ENCODE measurements around the gene CRTAP.

DNA sequence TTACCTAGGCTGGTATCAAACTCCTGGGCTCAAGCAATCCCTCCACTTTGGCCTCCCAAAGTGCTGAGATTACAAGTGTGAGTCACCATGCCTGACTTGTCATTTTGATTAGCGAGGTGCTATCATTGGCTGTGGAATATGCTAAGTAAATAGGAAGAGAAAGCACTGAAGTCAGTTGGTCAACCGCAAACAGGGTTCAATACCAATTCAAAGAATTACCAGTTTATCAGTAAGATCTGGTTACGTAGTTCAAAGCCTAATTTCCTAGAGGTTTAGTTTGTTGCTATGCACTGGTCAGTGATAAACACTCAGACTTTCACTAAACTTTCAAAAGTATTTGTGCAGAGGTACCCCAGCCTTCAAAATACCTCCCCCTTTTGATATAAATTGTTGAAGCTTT lies 46.3 kb upstream of the CRTAP start:
- TF ChIP-seq, protein P1, sequence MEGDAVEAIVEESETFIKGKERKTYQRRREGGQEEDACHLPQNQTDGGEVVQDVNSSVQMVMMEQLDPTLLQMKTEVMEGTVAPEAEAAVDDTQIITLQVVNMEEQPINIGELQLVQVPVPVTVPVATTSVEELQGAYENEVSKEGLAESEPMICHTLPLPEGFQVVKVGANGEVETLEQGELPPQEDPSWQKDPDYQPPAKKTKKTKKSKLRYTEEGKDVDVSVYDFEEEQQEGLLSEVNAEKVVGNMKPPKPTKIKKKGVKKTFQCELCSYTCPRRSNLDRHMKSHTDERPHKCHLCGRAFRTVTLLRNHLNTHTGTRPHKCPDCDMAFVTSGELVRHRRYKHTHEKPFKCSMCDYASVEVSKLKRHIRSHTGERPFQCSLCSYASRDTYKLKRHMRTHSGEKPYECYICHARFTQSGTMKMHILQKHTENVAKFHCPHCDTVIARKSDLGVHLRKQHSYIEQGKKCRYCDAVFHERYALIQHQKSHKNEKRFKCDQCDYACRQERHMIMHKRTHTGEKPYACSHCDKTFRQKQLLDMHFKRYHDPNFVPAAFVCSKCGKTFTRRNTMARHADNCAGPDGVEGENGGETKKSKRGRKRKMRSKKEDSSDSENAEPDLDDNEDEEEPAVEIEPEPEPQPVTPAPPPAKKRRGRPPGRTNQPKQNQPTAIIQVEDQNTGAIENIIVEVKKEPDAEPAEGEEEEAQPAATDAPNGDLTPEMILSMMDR (IDR thresholded peaks at IDR 0.05): no peak
- no peak for TF ChIP-seq ZFX (IDR thresholded peaks at IDR 0.05; ENCODE audit: borderline replicate concordance)

Measured in 22Rv1 (cell line).